ENCODE results near the gene CKLF. TPM values are rescaled to one million over a fixed set of nuclear protein-coding genes. Genes with fewer than 3 reads are reported as not detected.

Gene CKLF
- total and polyA plus RNA-seq, 4 donors: 9.5 to 36.1 (median 21.5) TPM

DNA sequence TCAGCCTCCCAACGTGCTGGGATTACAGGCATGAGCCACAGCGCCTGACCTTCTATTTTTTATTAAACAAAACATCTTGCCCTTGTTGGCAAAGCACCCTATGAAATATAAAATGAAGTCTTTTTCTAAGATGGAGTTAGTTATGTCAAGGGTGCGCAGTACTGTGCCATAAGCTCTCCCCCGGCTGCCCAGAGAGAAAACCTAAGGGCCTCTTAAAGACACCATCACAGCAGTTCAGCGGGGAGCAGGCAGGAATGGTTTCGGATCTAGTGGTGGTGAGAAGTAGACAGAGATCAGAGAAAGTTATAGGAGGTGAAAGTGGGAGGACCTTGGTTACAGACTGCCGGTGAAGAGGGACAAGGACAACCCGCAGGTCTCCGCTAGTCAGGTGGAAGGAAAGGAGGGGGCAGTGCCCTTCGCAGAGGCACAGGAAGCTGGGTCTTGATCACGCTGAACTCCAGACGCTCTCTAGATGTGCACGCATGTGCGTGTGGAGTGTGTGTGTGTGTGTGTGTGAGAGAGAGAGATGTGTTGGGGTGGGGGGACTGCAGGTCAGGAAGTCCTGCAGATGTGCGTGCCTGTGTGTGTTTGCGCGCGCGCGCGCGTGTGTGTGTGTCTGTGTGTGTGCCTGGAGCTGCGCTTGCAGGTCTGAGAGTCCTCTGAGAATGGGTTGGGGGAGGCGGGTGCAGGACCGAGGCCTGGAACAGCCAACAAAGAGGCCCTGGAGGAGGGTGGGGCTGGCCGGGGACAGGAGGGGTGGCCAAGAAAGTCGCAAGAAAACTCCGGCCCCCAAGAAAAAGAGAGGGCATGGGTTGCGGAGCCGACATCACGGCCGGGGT, 51.4 kb downstream of the CKLF start:
- H3K4me1 ChIP-seq (ENCODE audit: control insufficient read depth in 4 of 4, insufficient read depth in 4 of 4, low read length in 3 of 4): peaks cover 2 to 16% (median 7%) of the 10 kb centered on the region in 4 donors
- TF ChIP-seq FOXA2 (IDR thresholded peaks at IDR 0.05) (no peak), ATF3 (IDR thresholded peaks at IDR 0.05) (no peak)
- TF ChIP-seq, protein P1, sequence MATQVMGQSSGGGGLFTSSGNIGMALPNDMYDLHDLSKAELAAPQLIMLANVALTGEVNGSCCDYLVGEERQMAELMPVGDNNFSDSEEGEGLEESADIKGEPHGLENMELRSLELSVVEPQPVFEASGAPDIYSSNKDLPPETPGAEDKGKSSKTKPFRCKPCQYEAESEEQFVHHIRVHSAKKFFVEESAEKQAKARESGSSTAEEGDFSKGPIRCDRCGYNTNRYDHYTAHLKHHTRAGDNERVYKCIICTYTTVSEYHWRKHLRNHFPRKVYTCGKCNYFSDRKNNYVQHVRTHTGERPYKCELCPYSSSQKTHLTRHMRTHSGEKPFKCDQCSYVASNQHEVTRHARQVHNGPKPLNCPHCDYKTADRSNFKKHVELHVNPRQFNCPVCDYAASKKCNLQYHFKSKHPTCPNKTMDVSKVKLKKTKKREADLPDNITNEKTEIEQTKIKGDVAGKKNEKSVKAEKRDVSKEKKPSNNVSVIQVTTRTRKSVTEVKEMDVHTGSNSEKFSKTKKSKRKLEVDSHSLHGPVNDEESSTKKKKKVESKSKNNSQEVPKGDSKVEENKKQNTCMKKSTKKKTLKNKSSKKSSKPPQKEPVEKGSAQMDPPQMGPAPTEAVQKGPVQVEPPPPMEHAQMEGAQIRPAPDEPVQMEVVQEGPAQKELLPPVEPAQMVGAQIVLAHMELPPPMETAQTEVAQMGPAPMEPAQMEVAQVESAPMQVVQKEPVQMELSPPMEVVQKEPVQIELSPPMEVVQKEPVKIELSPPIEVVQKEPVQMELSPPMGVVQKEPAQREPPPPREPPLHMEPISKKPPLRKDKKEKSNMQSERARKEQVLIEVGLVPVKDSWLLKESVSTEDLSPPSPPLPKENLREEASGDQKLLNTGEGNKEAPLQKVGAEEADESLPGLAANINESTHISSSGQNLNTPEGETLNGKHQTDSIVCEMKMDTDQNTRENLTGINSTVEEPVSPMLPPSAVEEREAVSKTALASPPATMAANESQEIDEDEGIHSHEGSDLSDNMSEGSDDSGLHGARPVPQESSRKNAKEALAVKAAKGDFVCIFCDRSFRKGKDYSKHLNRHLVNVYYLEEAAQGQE (IDR thresholded peaks at IDR 0.05): no peak
- H3K27me3 ChIP-seq (ENCODE audit: control insufficient read depth in 4 of 4, insufficient read depth in 4 of 4, low read length in 3 of 4): no peaks in the 10 kb centered on the region

GRCh38 chr16:66604376-66605176, 52.2 kb downstream of the CKLF start, which contains the start of gene CMTM3:
Gene CMTM3, plus strand, starts transcription at chr16:66604704. Its CDS starts 102 bp downstream, at chr16:66604806.
- DNase-seq (ENCODE audit: low spot score): peak; percentile 70
- H3K9me3 ChIP-seq (ENCODE audit: control insufficient read depth in 4 of 4, low read length in 3 of 4): no peaks in the 10 kb centered on the region
- H3K36me3 ChIP-seq (ENCODE audit: control insufficient read depth in 4 of 4, insufficient read depth in 3 of 4, low read depth in 1 of 4, low read length in 3 of 4): no peaks in the 10 kb centered on the region
- peak within 1 kb of the TSS; percentile 1 to 70 (median 26) for H3K4me3 ChIP-seq (ENCODE audit: low read depth in 1 of 3, low read length in 3 of 3)
- peak within 1 kb of the TSS; percentile 35 to 39 for H3K27ac ChIP-seq (ENCODE audit: low read depth in 1 of 2, low read length in 2 of 2)
- H3K4me1 ChIP-seq (ENCODE audit: control insufficient read depth in 4 of 4, insufficient read depth in 4 of 4, low read length in 3 of 4): peaks cover 2 to 19% (median 8%) of the 10 kb centered on the region in 4 donors
- 3% methylated on average over 96 of the region's 96 CpGs for WGBS
- no peaks in the 10 kb centered on the region for H3K27me3 ChIP-seq (ENCODE audit: control insufficient read depth in 4 of 4, insufficient read depth in 4 of 4, low read length in 3 of 4)
- TF ChIP-seq RAD21 (IDR thresholded peaks at IDR 0.05) (peak; percentile 32 to 69), CTCF (IDR thresholded peaks at IDR 0.05; ENCODE audit: low read depth, low read length, missing input control) (peak; percentile 50), JUND (IDR thresholded peaks at IDR 0.05) (no peak)
- H3K9ac ChIP-seq (ENCODE audit: low read depth in 1 of 2, low read length in 2 of 2): no peak within 1 kb of the TSS

More for the DNA sequence above, 51.4 kb downstream of the CKLF start:
- WGBS: 40% methylated on average over 32 of the region's 32 CpGs
- peak; percentile 56 for DNase-seq (ENCODE audit: low spot score)
- Histone ChIP-seq H3K4me3 (ENCODE audit: low read depth in 1 of 3, low read length in 3 of 3) (peak overlapping the region; percentile 1 to 70 (median 26)), H3K9me3 (ENCODE audit: control insufficient read depth in 4 of 4, low read length in 3 of 4) (no peaks in the 10 kb centered on the region), H3K36me3 (ENCODE audit: control insufficient read depth in 4 of 4, insufficient read depth in 3 of 4, low read depth in 1 of 4, low read length in 3 of 4) (no peaks in the 10 kb centered on the region), H3K27ac (ENCODE audit: low read depth in 1 of 2, low read length in 2 of 2) (peak overlapping the region in 1 of 2 donors; percentile 31), H3K9ac (ENCODE audit: low read depth in 1 of 2, low read length in 2 of 2) (no peak overlapping the region)

Measured in liver (tissue), 9 donors.